Right lobe of liver (tissue), 4 donors: ENCODE results near the gene PTPN4.

Source experiments
- CTCF ChIP-seq, 4 donors: fragments of 200-600 bp in 3 of 4; fragments of 450-650 bp in 1 of 4; IDR thresholded peaks; one replicate each; pipeline versions ENCODE4 v1.5.1 to v1.8.0; 2016 to 2022; ENCODE audit warnings: antibody characterized with exemption in 4 of 4, mild to moderate bottlenecking in 2 of 4
- POLR2A ChIP-seq: fragments of 450-650 bp; IDR thresholded peaks from one replicate; pipeline ENCODE4 v1.6.1; 2017; ENCODE audit warnings: antibody characterized with exemption, mild to moderate bottlenecking
- donor health status: DM: no; HTN: no; CAD: no.
- donor health status: DM: no; HTN: no; CAD: no.
- donor health status: DM: no; HTN: yes; CAD: no.

GRCh38 chr2:119940856-119941255 is 181.1 kb downstream of the PTPN4 start:
- no peak for TF ChIP-seq CTCF (IDR thresholded peaks at IDR 0.05)
- no peak for TF ChIP-seq POLR2A
